ENCODE measurements around the gene NSL1. TPM values are rescaled to one million over a fixed set of nuclear protein-coding genes. Genes with fewer than 3 reads are reported as not detected.

Gene NSL1
- total and polyA plus RNA-seq, 9 of the 15 experiments (the other 6 are each of a cell fraction or from before 2014, with no cell fraction given), result 53.5 to 108 (median 59.1) TPM

DNA sequence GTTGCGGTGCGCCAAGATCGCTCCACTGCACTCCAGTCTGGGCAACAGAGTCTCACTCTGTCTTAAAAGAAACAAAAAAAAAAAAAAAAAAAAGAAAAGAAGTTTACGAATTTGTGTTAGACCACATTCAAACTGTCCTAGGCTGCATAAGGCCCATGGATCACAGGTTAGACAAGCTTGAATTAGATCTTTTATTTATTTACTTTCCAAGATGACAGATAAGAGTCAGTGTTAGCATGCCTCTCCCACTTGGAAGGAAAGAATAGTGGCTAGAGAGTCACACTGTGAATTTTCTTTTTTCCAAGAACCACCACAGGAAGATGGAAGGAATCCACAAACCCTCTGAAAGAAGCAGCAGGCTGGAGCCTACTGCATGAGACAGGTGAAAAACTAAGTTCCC lies 29.3 kb downstream of the NSL1 start (continued):
- TF ChIP-seq, protein P1, sequence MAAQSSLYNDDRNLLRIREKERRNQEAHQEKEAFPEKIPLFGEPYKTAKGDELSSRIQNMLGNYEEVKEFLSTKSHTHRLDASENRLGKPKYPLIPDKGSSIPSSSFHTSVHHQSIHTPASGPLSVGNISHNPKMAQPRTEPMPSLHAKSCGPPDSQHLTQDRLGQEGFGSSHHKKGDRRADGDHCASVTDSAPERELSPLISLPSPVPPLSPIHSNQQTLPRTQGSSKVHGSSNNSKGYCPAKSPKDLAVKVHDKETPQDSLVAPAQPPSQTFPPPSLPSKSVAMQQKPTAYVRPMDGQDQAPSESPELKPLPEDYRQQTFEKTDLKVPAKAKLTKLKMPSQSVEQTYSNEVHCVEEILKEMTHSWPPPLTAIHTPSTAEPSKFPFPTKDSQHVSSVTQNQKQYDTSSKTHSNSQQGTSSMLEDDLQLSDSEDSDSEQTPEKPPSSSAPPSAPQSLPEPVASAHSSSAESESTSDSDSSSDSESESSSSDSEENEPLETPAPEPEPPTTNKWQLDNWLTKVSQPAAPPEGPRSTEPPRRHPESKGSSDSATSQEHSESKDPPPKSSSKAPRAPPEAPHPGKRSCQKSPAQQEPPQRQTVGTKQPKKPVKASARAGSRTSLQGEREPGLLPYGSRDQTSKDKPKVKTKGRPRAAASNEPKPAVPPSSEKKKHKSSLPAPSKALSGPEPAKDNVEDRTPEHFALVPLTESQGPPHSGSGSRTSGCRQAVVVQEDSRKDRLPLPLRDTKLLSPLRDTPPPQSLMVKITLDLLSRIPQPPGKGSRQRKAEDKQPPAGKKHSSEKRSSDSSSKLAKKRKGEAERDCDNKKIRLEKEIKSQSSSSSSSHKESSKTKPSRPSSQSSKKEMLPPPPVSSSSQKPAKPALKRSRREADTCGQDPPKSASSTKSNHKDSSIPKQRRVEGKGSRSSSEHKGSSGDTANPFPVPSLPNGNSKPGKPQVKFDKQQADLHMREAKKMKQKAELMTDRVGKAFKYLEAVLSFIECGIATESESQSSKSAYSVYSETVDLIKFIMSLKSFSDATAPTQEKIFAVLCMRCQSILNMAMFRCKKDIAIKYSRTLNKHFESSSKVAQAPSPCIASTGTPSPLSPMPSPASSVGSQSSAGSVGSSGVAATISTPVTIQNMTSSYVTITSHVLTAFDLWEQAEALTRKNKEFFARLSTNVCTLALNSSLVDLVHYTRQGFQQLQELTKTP (IDR thresholded peaks at IDR 0.05; ENCODE audit: low read depth in 1 of 2, partially characterized antibody in 2 of 2), result no peak
- no peak for TF ChIP-seq RBBP5 (IDR thresholded peaks at IDR 0.05; ENCODE audit: borderline replicate concordance, insufficient read depth, low read length, poor library complexity, severe bottlenecking)
- TF ChIP-seq ZNF184 (CRISPR knock-in tag; IDR thresholded peaks at IDR 0.05), result no peak
- TF ChIP-seq MAFK (IDR thresholded peaks at IDR 0.05; ENCODE audit: low read length), result no peak
- no peak for TF ChIP-seq BDP1 (IDR thresholded peaks at IDR 0.05; ENCODE audit: insufficient read depth, insufficient read length)
- TF ChIP-seq MAFF (IDR thresholded peaks at IDR 0.05; ENCODE audit: low read length), result no peak

Measured in K562 (cell line).